Peyer's patch (tissue), 4 donors: ENCODE measurements around the gene NAA38.
"Not testable (repeated sequence)": the region's sequence is repeated elsewhere in the genome, so short reads cannot be mapped to it uniquely, and the experiment has no call there.

Experiments used
- POLR2A ChIP-seq, 2 donors: fragments of 450-650 bp; IDR thresholded peaks; one replicate each; pipeline ENCODE4 v1.5.1; 2017; ENCODE audit warnings: antibody characterized with exemption in 2 of 2, mild to moderate bottlenecking in 2 of 2, moderate library complexity in 2 of 2
- TF ChIP-seq, protein P1 (sequence below), 6 experiments: fragments of 450-650 bp in 4 of 6; fragments of 200-600 bp in 2 of 6; sonication (generic) in 1 of 6; IDR thresholded peaks; one replicate each; pipeline ENCODE4 v1.5.1; 2017 to 2019; ENCODE audit warnings: antibody characterized with exemption in 6 of 6, mild to moderate bottlenecking in 3 of 6, moderate library complexity in 1 of 6

DNA sequence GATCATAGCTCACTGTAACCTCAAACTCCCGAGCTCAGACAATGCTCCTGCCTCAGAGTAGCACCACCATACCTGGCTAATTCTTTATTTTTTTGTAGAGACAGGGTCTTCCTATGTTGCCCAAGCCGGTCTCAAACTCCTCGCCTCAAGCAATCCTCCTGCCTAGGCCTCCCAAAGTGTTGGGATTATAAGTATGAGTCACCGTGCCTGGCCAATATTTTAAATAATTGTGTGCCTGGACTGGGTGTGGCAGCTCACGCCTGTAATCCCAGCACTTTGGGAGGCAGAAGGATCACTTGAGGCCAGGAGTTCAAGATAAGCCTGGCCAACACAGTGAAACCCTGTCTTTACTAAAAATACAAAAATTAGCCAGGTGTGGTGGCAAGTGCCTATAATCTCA, 7.0 kb upstream of the NAA38 start:
- TF ChIP-seq, protein P1, sequence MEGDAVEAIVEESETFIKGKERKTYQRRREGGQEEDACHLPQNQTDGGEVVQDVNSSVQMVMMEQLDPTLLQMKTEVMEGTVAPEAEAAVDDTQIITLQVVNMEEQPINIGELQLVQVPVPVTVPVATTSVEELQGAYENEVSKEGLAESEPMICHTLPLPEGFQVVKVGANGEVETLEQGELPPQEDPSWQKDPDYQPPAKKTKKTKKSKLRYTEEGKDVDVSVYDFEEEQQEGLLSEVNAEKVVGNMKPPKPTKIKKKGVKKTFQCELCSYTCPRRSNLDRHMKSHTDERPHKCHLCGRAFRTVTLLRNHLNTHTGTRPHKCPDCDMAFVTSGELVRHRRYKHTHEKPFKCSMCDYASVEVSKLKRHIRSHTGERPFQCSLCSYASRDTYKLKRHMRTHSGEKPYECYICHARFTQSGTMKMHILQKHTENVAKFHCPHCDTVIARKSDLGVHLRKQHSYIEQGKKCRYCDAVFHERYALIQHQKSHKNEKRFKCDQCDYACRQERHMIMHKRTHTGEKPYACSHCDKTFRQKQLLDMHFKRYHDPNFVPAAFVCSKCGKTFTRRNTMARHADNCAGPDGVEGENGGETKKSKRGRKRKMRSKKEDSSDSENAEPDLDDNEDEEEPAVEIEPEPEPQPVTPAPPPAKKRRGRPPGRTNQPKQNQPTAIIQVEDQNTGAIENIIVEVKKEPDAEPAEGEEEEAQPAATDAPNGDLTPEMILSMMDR (IDR thresholded peaks at IDR 0.05) = not testable (repeated sequence)
- not testable (repeated sequence) for TF ChIP-seq POLR2A (IDR thresholded peaks at IDR 0.05)
